ENCODE results near the gene LRRC46. TPM values are rescaled to one million over a fixed set of nuclear protein-coding genes. Genes with fewer than 3 reads are reported as not detected.

LRRC46 gene
- total and polyA plus RNA-seq, 2 of the 13 experiments (the other 11 are each of a cell fraction or from before 2014, with no cell fraction given), result 0.09 TPM

GRCh38 chr17:47831003-47831933, at the start of gene LRRC46, which contains the start of gene MRPL10 (continued):
- TF ChIP-seq UBTF (CRISPR knock-in tag; IDR thresholded peaks at IDR 0.05) (peak; percentile 75), ZNF614 (CRISPR knock-in tag; IDR thresholded peaks at IDR 0.05; ENCODE audit: borderline replicate concordance) (peak; percentile 87; the same call in 1 of the 2 replicates), ZBTB2 (CRISPR knock-in tag; IDR thresholded peaks at IDR 0.05; ENCODE audit: low read depth) (no peak), NRL (CRISPR knock-in tag; IDR thresholded peaks at IDR 0.05; ENCODE audit: borderline replicate concordance) (peak; percentile 86; the same call in 1 of the 2 replicates), GATAD1 (CRISPR knock-in tag; IDR thresholded peaks at IDR 0.05) (peak; percentile 99), EHMT2 (IDR thresholded peaks at IDR 0.05; ENCODE audit: borderline replicate concordance, low read depth, low read length) (no peak), AKAP8 (CRISPR knock-in tag; IDR thresholded peaks at IDR 0.05) (peak; percentile 86; the same call in 1 of the 2 replicates), PPARG (CRISPR knock-in tag; conservative IDR thresholded peaks at IDR 0.05) (peak; percentile 27; the same call in 1 of the 2 replicates), ZBTB34 (CRISPR knock-in tag; IDR thresholded peaks at IDR 0.05) (0 out of 2 replicates have a peak, but pooled peaks have one; percentile 0), IRF1 (CRISPR knock-in tag; IDR thresholded peaks at IDR 0.05; ENCODE audit: low read depth) (no peak), JUND (CRISPR knock-in tag; IDR thresholded peaks at IDR 0.05) (peak; percentile 41; the same call in 1 of the 2 replicates), ATF7-NPFF (CRISPR knock-in tag; IDR thresholded peaks at IDR 0.05; ENCODE audit: low read depth) (no peak), RBM22 (optimal IDR thresholded peaks at IDR 0.05; ENCODE audit: low read length) (peak; percentile 90), ZUFSP (CRISPR knock-in tag; IDR thresholded peaks at IDR 0.05; ENCODE audit: borderline replicate concordance) (no peak), ZNF567 (CRISPR knock-in tag; IDR thresholded peaks at IDR 0.05; ENCODE audit: borderline replicate concordance) (peak; percentile 78; the same call in 1 of the 2 replicates), TBL1XR1 (IDR thresholded peaks at IDR 0.05; ENCODE audit: borderline replicate concordance, low read length, partially characterized antibody) (no peak)
- TF ChIP-seq, protein P1, sequence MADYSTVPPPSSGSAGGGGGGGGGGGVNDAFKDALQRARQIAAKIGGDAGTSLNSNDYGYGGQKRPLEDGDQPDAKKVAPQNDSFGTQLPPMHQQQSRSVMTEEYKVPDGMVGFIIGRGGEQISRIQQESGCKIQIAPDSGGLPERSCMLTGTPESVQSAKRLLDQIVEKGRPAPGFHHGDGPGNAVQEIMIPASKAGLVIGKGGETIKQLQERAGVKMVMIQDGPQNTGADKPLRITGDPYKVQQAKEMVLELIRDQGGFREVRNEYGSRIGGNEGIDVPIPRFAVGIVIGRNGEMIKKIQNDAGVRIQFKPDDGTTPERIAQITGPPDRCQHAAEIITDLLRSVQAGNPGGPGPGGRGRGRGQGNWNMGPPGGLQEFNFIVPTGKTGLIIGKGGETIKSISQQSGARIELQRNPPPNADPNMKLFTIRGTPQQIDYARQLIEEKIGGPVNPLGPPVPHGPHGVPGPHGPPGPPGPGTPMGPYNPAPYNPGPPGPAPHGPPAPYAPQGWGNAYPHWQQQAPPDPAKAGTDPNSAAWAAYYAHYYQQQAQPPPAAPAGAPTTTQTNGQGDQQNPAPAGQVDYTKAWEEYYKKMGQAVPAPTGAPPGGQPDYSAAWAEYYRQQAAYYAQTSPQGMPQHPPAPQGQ (CRISPR knock-in tag; IDR thresholded peaks at IDR 0.05; ENCODE audit: borderline replicate concordance), result 0 out of 2 replicates have a peak, but pooled peaks have one; percentile 38

Data from HepG2 (cell line).